Mammary epithelial cell (primary cell): ENCODE measurements around the gene ATG4B.

Experiments used
- CTCF ChIP-seq, 2 donors: IDR thresholded peaks in 1 of 2; conservative IDR thresholded peaks in 1 of 2; 2 replicates each; pipeline ENCODE4 v1.5.1; 2011 to 2012; ENCODE audit warnings: inconsistent platforms in 2 of 2, low read length in 2 of 2, mild to moderate bottlenecking in 2 of 2, control low read depth in 1 of 2, low read depth in 1 of 2; ENCODE audit not compliant: insufficient read depth in 1 of 2; ENCODE audit errors: extremely low read depth in 1 of 2
- EZH2 ChIP-seq: IDR thresholded peaks from 2 replicates; pipeline ENCODE4 v1.6.1; 2012; ENCODE audit warnings: low read length, inconsistent platforms, borderline replicate concordance

- no peak for TF ChIP-seq CTCF (conservative IDR thresholded peaks at IDR 0.05 in 1 of 2, IDR thresholded peaks at IDR 0.05 in 1 of 2; ENCODE audit: extremely low read depth in 1 of 2, insufficient read depth in 1 of 2, low read depth in 1 of 2, low read length in 2 of 2)
- TF ChIP-seq EZH2: no peak
These were observed 41.5 kb downstream of the ATG4B start for GRCh38 chr2:241678784-241679540.
